HCT116 (cell line): ENCODE results near the gene NDUFA8. TPM values are rescaled to one million over a fixed set of nuclear protein-coding genes. Genes with fewer than 3 reads are reported as not detected.

Experiments used
- ATAC-seq: fragments of 200-7000 bp; cut with Tn5 transposase; 2 replicates; pipeline ENCODE4 v1.9.1; 2020; ENCODE audit warnings: mild to moderate bottlenecking, moderate library complexity
- BruUV-seq: library from RNA; stranded (reverse); fragments of 400-500 nt; replicated peaks from 2 replicates; lab custom pipeline; 2021; lab: Mats Ljungman, UMichigan
- CTCF ChIA-PET: fragments of 300-600 bp; sonication (Branson Sonifier 250); formaldehyde crosslinking; loops from one replicate; lab custom pipeline; 2021; ENCODE audit warnings: antibody characterized with exemption; lab: Charles Lee
- POLR2A ChIA-PET: fragments of 300-600, 350-600 bp; sonication (Branson Sonifier 250); formaldehyde crosslinking; loops from one replicate; lab custom pipeline; 2021; ENCODE audit warnings: antibody characterized with exemption; lab: Charles Lee
- RAD21 ChIA-PET, 2 experiments: fragments of 300-600 bp; sonication (Branson Sonifier 250); formaldehyde crosslinking; loops; one replicate each; lab custom pipeline; 2023; ENCODE audit warnings: low total read pairs in 2 of 2; ENCODE audit not compliant: uncharacterized antibody in 2 of 2, unreplicated experiment in 2 of 2, low non-redundant PET in 1 of 2; lab: Charles Lee
- DNase-seq: peaks from one replicate; pipeline ENCODE4 v3.0.0-alpha.2; 2010; ENCODE audit warnings: low read depth, low spot score
- H2AFZ ChIP-seq: fragments of 200-600 bp; shearing (Covaris generic), sonication (generic); 2 replicates; pipeline ENCODE4 v1.6.1; 2017; ENCODE audit warnings: low read depth, mixed run types, mixed read lengths, antibody characterized with exemption, low read length; ENCODE audit not compliant: poor library complexity, severe bottlenecking
- H3K27ac ChIP-seq: 2 replicates; pipeline ENCODE4 v1.5.1; 2012; ENCODE audit warnings: low read depth, low read length
- H3K27me3 ChIP-seq: fragments of 200-600 bp; sonication (generic); 2 replicates; pipeline ENCODE4 v1.6.1; 2016; ENCODE audit warnings: mixed run types, low read length, mixed read lengths; ENCODE audit not compliant: insufficient read depth
- H3K36me3 ChIP-seq, 2 experiments: fragments of 200-500 bp in 1 of 2; fragments of 200-600 bp in 1 of 2; sonication (Bioruptor generic) in 1 of 2; sonication (generic) in 1 of 2; 2 replicates each; pipeline versions ENCODE4 v1.5.1 to v1.6.1; 2014 to 2016; ENCODE audit warnings: low read length in 2 of 2, inconsistent platforms in 1 of 2, mixed read lengths in 1 of 2, mixed run types in 1 of 2; ENCODE audit not compliant: insufficient read depth in 2 of 2, control insufficient read depth in 1 of 2
- H3K4me1 ChIP-seq, 2 experiments: fragments of 200-600 bp in 1 of 2; sonication (generic) in 1 of 2; 2 replicates each; pipeline versions ENCODE4 v1.5.1 to v1.6.1; 2012 to 2017; ENCODE audit warnings: low read length in 2 of 2, inconsistent platforms in 1 of 2, mild to moderate bottlenecking in 1 of 2, mixed read lengths in 1 of 2, mixed run types in 1 of 2, moderate library complexity in 1 of 2; ENCODE audit not compliant: insufficient read depth in 2 of 2, control insufficient read depth in 1 of 2
- H3K4me2 ChIP-seq: fragments of 200-600 bp; sonication (generic); 2 replicates; pipeline ENCODE4 v1.6.1; 2017; ENCODE audit warnings: mixed run types, low read length, mixed read lengths
- H3K4me3 ChIP-seq, 2 experiments: fragments of 200-600 bp in 1 of 2; sonication (generic) in 1 of 2; replicated peaks in 1 of 2; 2 replicates each; pipeline ENCODE4 v1.5.1; 2011 to 2016; ENCODE audit warnings: low read length in 2 of 2, control low read depth in 1 of 2, low read depth in 1 of 2, mild to moderate bottlenecking in 1 of 2, mixed read lengths in 1 of 2, mixed run types in 1 of 2
- H3K79me2 ChIP-seq: fragments of 200-600 bp; sonication (generic); 2 replicates; pipeline ENCODE4 v1.6.1; 2017; ENCODE audit warnings: mild to moderate bottlenecking, mixed run types, low read length, moderate library complexity, mixed read lengths; ENCODE audit not compliant: insufficient read depth
- H3K9ac ChIP-seq: fragments of 200-600 bp; sonication (generic); 2 replicates; pipeline ENCODE4 v1.6.1; 2016; ENCODE audit warnings: low read length, mixed read lengths
- H3K9me2 ChIP-seq: fragments of 200-600 bp; sonication (generic), shearing (Covaris generic); 2 replicates; pipeline ENCODE4 v1.6.1; 2017; ENCODE audit warnings: mixed run types, mild to moderate bottlenecking, moderate library complexity; ENCODE audit not compliant: insufficient read depth
- H3K9me3 ChIP-seq, 2 experiments: fragments of 200-500 bp in 1 of 2; fragments of 200-600 bp in 1 of 2; sonication (Bioruptor generic) in 1 of 2; sonication (generic) in 1 of 2; 2 replicates each; pipeline ENCODE4 v1.6.1; 2014 to 2017; ENCODE audit warnings: low read length in 2 of 2, mixed read lengths in 2 of 2, inconsistent platforms in 1 of 2, low read depth in 1 of 2, mild to moderate bottlenecking in 1 of 2, mixed run types in 1 of 2, moderate library complexity in 1 of 2; ENCODE audit not compliant: control insufficient read depth in 1 of 2, insufficient read depth in 1 of 2
- H4K20me1 ChIP-seq: fragments of 200-600 bp; sonication (generic), shearing (Covaris generic); 2 replicates; pipeline ENCODE4 v1.6.1; 2017; ENCODE audit warnings: mixed run types, mild to moderate bottlenecking, moderate library complexity; ENCODE audit not compliant: insufficient read depth
- EGR1 ChIP-seq: IDR thresholded peaks from 2 replicates; pipeline ENCODE4 v1.6.1; 2012; ENCODE audit warnings: low read depth
- EZH2phosphoT487 ChIP-seq: fragments of 200-600 bp; IDR thresholded peaks from 2 replicates; pipeline ENCODE4 v1.6.1; 2018; ENCODE audit warnings: antibody characterized with exemption, borderline replicate concordance
- JUND ChIP-seq: IDR thresholded peaks from 2 replicates; pipeline ENCODE4 v1.6.1; 2012
- MAX ChIP-seq: IDR thresholded peaks from 2 replicates; pipeline ENCODE4 v1.6.1; 2012
- SRF ChIP-seq: IDR thresholded peaks from 2 replicates; pipeline ENCODE4 v1.6.1; 2012; ENCODE audit warnings: low read depth
- intact Hi-C: fragments of 100-400 bp; cut with micrococcal nuclease; formaldehyde crosslinking; loops from 2 replicates; pipeline ENCODE4 v1.10.0; 2022
- total RNA-seq: library from RNA; stranded (reverse); gene quantifications from one replicate; pipeline ENCODE4 v1.2.1, GENCODE V29; 2021; ENCODE audit not compliant: unreplicated experiment

The NDUFA8 gene
- total RNA-seq, 1 experiment from 2014 or later = 84.5 TPM

- no peaks in the 10 kb centered on the region for H4K20me1 ChIP-seq
- peak overlapping the region; percentile 61; the same call in 1 of the 2 replicates for H3K4me2 ChIP-seq
- H3K9ac ChIP-seq = no peak overlapping the region
- no peaks in the 10 kb centered on the region for H3K9me2 ChIP-seq
- POLR2A ChIA-PET = no interaction called here
- no TSS peak for BruUV-seq
- no peaks in the 10 kb centered on the region for H3K79me2 ChIP-seq
- peak; percentile 21; the same call in 1 of the 2 replicates for ATAC-seq
- RAD21 ChIA-PET = no interaction called here
- peaks cover 4 to 20% of the 10 kb centered on the region in 2 experiments; a peak in 3 of 4 replicates for H3K4me1 ChIP-seq
- no peak overlapping the region for H2AFZ ChIP-seq
- H3K27me3 ChIP-seq = peaks cover 5% of the 10 kb centered on the region; the same call in 1 of the 2 replicates
- no peak overlapping the region for H3K27ac ChIP-seq
- H3K9me3 ChIP-seq = no peaks in the 10 kb centered on the region
- no peak overlapping the region for H3K4me3 ChIP-seq
- DNase-seq = no peak
- no peak for TF ChIP-seq EZH2phosphoT487
- TF ChIP-seq MAX = no peak
- TF ChIP-seq EGR1 = no peak
- TF ChIP-seq SRF = no peak
- H3K36me3 ChIP-seq = no peaks in the 10 kb centered on the region
- CTCF ChIA-PET = no interaction called here
- intact Hi-C loops = no loop called here
Observed at GRCh38 chr9:122179054-122179689, 19.6 kb upstream of the NDUFA8 start.

GRCh38 chr9:122176916-122177315 is 17.3 kb upstream of the NDUFA8 start:
- no peak overlapping the region for H3K4me3 ChIP-seq
- BruUV-seq = no TSS peak
- H3K9me2 ChIP-seq = no peaks in the 10 kb centered on the region
- no peaks in the 10 kb centered on the region for H4K20me1 ChIP-seq
- H3K4me1 ChIP-seq = peaks cover 4 to 20% of the 10 kb centered on the region in 2 experiments; a peak in 3 of 4 replicates
- no peaks in the 10 kb centered on the region for H3K27me3 ChIP-seq
- H3K9ac ChIP-seq = no peak overlapping the region
- intact Hi-C loops = no loop called here
- no peaks in the 10 kb centered on the region for H3K9me3 ChIP-seq
- no peak for TF ChIP-seq JUND
- no peak for ATAC-seq
- H3K4me2 ChIP-seq = no peak overlapping the region
- no peaks in the 10 kb centered on the region for H3K36me3 ChIP-seq
- no peaks in the 10 kb centered on the region for H3K79me2 ChIP-seq
- ChIA-PET POLR2A (no interaction called here), RAD21 (no interaction called here), CTCF (no interaction called here)
- H3K27ac ChIP-seq = no peak overlapping the region
- no peak overlapping the region for H2AFZ ChIP-seq
- DNase-seq = no peak
